Measurements from ENCODE around the gene PLA2G12A.

PLA2G12A gene

GRCh38 chr4:109708435-109708834, 21.4 kb downstream of the PLA2G12A start:
- no peak for ATAC-seq
- TF ChIP-seq ZNF565 (CRISPR knock-in tag; conservative IDR thresholded peaks at IDR 0.05; ENCODE audit: low read depth) = no peak
- no peak for TF ChIP-seq ZNF70 (CRISPR knock-in tag; IDR thresholded peaks at IDR 0.05)
- no peak for TF ChIP-seq TCF4 (CRISPR knock-in tag; IDR thresholded peaks at IDR 0.05; ENCODE audit: borderline replicate concordance)
- no peak for TF ChIP-seq PPARA (CRISPR knock-in tag; IDR thresholded peaks at IDR 0.05; ENCODE audit: borderline replicate concordance)
- TF ChIP-seq GLIS3 (CRISPR knock-in tag; IDR thresholded peaks at IDR 0.05) = no peak
- TF ChIP-seq, protein P1, sequence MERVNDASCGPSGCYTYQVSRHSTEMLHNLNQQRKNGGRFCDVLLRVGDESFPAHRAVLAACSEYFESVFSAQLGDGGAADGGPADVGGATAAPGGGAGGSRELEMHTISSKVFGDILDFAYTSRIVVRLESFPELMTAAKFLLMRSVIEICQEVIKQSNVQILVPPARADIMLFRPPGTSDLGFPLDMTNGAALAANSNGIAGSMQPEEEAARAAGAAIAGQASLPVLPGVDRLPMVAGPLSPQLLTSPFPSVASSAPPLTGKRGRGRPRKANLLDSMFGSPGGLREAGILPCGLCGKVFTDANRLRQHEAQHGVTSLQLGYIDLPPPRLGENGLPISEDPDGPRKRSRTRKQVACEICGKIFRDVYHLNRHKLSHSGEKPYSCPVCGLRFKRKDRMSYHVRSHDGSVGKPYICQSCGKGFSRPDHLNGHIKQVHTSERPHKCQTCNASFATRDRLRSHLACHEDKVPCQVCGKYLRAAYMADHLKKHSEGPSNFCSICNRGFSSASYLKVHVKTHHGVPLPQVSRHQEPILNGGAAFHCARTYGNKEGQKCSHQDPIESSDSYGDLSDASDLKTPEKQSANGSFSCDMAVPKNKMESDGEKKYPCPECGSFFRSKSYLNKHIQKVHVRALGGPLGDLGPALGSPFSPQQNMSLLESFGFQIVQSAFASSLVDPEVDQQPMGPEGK (CRISPR knock-in tag; IDR thresholded peaks at IDR 0.05; ENCODE audit: borderline replicate concordance) = no peak
- TF ChIP-seq POU6F1 (CRISPR knock-in tag; IDR thresholded peaks at IDR 0.05; ENCODE audit: borderline replicate concordance, low read depth) = no peak
- no peak for TF ChIP-seq ZC3H10 (CRISPR knock-in tag; IDR thresholded peaks at IDR 0.05)
- no peak for TF ChIP-seq TOX (CRISPR knock-in tag; IDR thresholded peaks at IDR 0.05; ENCODE audit: borderline replicate concordance)
- TF ChIP-seq SNAI2 (CRISPR knock-in tag; IDR thresholded peaks at IDR 0.05) = no peak
- TF ChIP-seq ISL1 (CRISPR knock-in tag; IDR thresholded peaks at IDR 0.05) = no peak
- no peak for TF ChIP-seq ARNTL (CRISPR knock-in tag; IDR thresholded peaks at IDR 0.05; ENCODE audit: borderline replicate concordance, low read depth)
- no peak for TF ChIP-seq BACH2 (CRISPR knock-in tag; IDR thresholded peaks at IDR 0.05; ENCODE audit: borderline replicate concordance)
- no peak for TF ChIP-seq ZFP30 (CRISPR knock-in tag; IDR thresholded peaks at IDR 0.05)
- no peak for TF ChIP-seq CSRNP3 (CRISPR knock-in tag; IDR thresholded peaks at IDR 0.05)
- TF ChIP-seq ZFP3 (CRISPR knock-in tag; IDR thresholded peaks at IDR 0.05) = no peak
- TF ChIP-seq OSR1 (CRISPR knock-in tag; IDR thresholded peaks at IDR 0.05) = no peak

- TF ChIP-seq ARNTL (CRISPR knock-in tag; IDR thresholded peaks at IDR 0.05; ENCODE audit: borderline replicate concordance, low read depth) (no peak), ESRRG (CRISPR knock-in tag; IDR thresholded peaks at IDR 0.05) (no peak), ISL1 (CRISPR knock-in tag; IDR thresholded peaks at IDR 0.05) (peak; percentile 28; the same call in 1 of the 2 replicates), TOX (CRISPR knock-in tag; IDR thresholded peaks at IDR 0.05; ENCODE audit: borderline replicate concordance) (0 out of 2 replicates have a peak, but pooled peaks have one; percentile 27), POU6F1 (CRISPR knock-in tag; IDR thresholded peaks at IDR 0.05; ENCODE audit: borderline replicate concordance, low read depth) (no peak)
- peak; percentile 15 for ATAC-seq
Measured at GRCh38 chr4:109703664-109704361, 26.1 kb downstream of the PLA2G12A start.

DNA sequence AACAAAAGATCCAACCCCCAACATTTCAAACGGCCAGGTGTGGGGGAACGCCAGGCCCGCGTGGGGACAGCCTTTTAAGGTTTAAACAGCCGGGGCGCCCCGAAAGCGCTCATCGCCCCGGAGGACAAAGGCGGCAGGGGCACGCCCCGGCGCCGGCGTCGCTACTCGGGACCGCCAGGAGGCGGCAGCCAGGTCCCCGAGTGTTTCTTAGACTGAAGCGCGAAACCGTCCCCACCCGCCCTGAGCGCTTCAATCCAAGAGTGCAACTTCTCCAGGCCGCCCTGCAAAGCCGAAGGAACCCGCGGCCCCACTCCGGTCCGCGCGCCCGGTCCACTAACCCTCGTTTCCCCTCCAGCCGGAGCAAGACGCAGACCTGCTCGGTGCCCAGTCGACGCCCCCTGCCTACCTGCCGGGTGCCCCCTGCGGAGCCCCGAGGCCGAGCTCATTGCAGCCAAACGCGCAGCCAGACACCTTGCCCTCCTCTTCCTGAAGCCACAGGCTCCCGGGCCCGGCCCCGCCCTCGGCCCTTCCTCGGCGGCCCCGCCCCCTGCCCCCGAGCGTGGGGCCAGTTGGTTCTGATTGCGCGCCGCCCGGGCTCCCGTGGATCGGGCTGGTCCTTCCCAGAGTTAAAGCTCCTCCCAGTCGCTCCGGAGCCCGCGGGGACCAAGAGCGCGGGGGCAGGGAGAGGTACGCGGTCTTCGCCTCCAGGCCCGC, 26.8 kb downstream of the PLA2G12A start, which contains the start of gene CASP6:
Gene CASP6 (minus strand): TSS at position 496 of the 714 bp plus-strand sequence. CDS start 50 bp downstream, at position 446.
- peak; percentile 91 for ATAC-seq
- no peak for TF ChIP-seq ISL1 (CRISPR knock-in tag; IDR thresholded peaks at IDR 0.05)
- no peak for TF ChIP-seq PPARA (CRISPR knock-in tag; IDR thresholded peaks at IDR 0.05; ENCODE audit: borderline replicate concordance)
- no peak for TF ChIP-seq ZFP30 (CRISPR knock-in tag; IDR thresholded peaks at IDR 0.05)
- TF ChIP-seq TOX (CRISPR knock-in tag; IDR thresholded peaks at IDR 0.05; ENCODE audit: borderline replicate concordance) = no peak
- no peak for TF ChIP-seq ESRRG (CRISPR knock-in tag; IDR thresholded peaks at IDR 0.05)
- TF ChIP-seq CSDC2 (CRISPR knock-in tag; IDR thresholded peaks at IDR 0.05) = 0 out of 2 replicates have a peak, but pooled peaks have one; percentile 25
- no peak for TF ChIP-seq ZNF565 (CRISPR knock-in tag; conservative IDR thresholded peaks at IDR 0.05; ENCODE audit: low read depth)
- TF ChIP-seq, protein P2, sequence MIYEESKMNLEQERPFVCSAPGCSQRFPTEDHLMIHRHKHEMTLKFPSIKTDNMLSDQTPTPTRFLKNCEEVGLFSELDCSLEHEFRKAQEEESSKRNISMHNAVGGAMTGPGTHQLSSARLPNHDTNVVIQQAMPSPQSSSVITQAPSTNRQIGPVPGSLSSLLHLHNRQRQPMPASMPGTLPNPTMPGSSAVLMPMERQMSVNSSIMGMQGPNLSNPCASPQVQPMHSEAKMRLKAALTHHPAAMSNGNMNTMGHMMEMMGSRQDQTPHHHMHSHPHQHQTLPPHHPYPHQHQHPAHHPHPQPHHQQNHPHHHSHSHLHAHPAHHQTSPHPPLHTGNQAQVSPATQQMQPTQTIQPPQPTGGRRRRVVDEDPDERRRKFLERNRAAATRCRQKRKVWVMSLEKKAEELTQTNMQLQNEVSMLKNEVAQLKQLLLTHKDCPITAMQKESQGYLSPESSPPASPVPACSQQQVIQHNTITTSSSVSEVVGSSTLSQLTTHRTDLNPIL (CRISPR knock-in tag; IDR thresholded peaks at IDR 0.05; ENCODE audit: low read depth) = no peak
- peak; percentile 50; the same call in 1 of the 2 replicates for TF ChIP-seq ZC3H10 (CRISPR knock-in tag; IDR thresholded peaks at IDR 0.05)
- TF ChIP-seq, protein P1 (CRISPR knock-in tag; IDR thresholded peaks at IDR 0.05; ENCODE audit: borderline replicate concordance) = no peak
- no peak for TF ChIP-seq ZNF70 (CRISPR knock-in tag; IDR thresholded peaks at IDR 0.05)
- no peak for TF ChIP-seq TSHZ2 (CRISPR knock-in tag; IDR thresholded peaks at IDR 0.05)
- peak; percentile 25; the same call in 1 of the 2 replicates for TF ChIP-seq GLIS3 (CRISPR knock-in tag; IDR thresholded peaks at IDR 0.05)
- 0 out of 2 replicates have a peak, but pooled peaks have one; percentile 38 for TF ChIP-seq RARB (CRISPR knock-in tag; IDR thresholded peaks at IDR 0.05)

Measured in SK-N-SH treated with all-trans-retinoic acid at 6 μM for 48 hours (cell line).